Fibroblast of lung (primary cell): ENCODE measurements around the gene NEO1.

Source experiments
- EZH2 ChIP-seq: IDR thresholded peaks from 2 replicates; pipeline ENCODE4 v1.5.1; 2012; ENCODE audit warnings: low read length, control low read depth, mild to moderate bottlenecking; ENCODE audit errors: missing control alignments
- TF ChIP-seq, protein P1 (sequence below), 2 donors: IDR thresholded peaks in 1 of 2; conservative IDR thresholded peaks in 1 of 2; 1 replicate in 1 of 2; 2 replicates in 1 of 2; pipeline ENCODE4 v1.5.1; 2011 to 2012; ENCODE audit warnings: low read length in 2 of 2, control low read depth in 1 of 2, inconsistent platforms in 1 of 2, low read depth in 1 of 2, mild to moderate bottlenecking in 1 of 2

DNA sequence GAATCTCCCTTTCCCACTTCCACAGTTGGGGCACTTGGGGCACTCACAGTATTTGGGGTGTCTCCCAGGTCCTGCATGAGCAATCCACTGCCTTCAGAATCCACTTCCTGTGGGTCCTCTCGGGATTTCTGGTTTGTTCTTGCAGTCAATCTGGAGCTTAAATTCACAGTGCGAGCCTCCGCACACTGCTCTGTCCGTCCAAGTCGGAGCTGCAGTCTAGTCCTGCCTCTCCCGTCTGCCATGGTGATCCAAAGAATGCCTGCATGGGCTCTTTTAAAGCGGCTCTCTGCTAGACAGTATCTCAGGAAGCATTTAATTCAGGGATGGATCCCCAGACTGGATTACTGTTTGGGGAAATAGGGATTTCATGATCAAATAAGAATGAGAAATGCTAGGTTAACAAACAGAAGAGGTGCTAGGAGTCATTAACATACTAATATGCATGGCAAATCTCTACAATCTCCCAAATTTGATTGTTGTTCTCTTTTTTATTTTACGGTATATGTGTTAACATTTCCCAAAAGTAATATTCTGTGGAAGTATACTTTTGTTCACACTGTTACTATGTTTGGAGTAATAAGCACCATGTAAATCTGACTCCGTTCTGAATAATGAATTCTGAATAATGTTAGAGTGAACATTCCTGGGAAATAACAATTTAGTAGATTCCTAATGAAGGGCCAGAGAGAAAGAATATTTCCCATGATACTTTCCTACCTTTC is 174.0 kb downstream of the NEO1 start:
- TF ChIP-seq, protein P1, sequence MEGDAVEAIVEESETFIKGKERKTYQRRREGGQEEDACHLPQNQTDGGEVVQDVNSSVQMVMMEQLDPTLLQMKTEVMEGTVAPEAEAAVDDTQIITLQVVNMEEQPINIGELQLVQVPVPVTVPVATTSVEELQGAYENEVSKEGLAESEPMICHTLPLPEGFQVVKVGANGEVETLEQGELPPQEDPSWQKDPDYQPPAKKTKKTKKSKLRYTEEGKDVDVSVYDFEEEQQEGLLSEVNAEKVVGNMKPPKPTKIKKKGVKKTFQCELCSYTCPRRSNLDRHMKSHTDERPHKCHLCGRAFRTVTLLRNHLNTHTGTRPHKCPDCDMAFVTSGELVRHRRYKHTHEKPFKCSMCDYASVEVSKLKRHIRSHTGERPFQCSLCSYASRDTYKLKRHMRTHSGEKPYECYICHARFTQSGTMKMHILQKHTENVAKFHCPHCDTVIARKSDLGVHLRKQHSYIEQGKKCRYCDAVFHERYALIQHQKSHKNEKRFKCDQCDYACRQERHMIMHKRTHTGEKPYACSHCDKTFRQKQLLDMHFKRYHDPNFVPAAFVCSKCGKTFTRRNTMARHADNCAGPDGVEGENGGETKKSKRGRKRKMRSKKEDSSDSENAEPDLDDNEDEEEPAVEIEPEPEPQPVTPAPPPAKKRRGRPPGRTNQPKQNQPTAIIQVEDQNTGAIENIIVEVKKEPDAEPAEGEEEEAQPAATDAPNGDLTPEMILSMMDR (conservative IDR thresholded peaks at IDR 0.05 in 1 of 2, IDR thresholded peaks at IDR 0.05 in 1 of 2; ENCODE audit: low read depth in 1 of 2, low read length in 2 of 2) = no peak
- TF ChIP-seq EZH2 = no peak
